ENCODE results near the gene NTRK3. TPM values are rescaled to one million over a fixed set of nuclear protein-coding genes. Genes with fewer than 3 reads are reported as not detected.

NTRK3 gene
- total and polyA plus RNA-seq, 4 donors = 0.21 to 2.9 (median 0.32) TPM

DNA sequence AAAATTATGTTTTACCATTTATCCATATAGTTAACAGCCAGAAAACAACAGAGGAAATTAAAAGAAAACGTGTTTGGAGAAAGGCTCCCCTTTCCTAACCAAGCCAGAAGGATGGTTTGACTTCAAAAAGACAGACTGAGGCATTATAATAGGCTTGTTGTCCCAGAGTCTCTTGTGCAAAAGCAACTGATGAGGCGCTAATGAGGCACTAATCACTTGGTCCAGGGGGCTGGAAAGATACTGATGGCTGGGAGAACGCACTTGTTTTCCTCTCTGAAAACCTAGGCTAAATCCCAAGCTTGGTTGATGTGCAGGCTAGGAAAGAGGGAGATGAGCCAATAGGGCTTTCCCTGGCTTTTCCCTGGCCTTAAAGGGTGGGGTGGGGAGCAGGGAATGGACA lies 389.6 kb downstream of the NTRK3 start:
- Histone ChIP-seq H3K27me3 (ENCODE audit: control insufficient read depth in 4 of 4, insufficient read depth in 4 of 4, low read length in 3 of 4) (peaks cover 0 to 3% (median 0%) of the 10 kb centered on the region in 4 donors), H3K9ac (ENCODE audit: low read depth in 1 of 2, low read length in 2 of 2) (no peak overlapping the region), H3K9me3 (ENCODE audit: control insufficient read depth in 4 of 4, low read length in 3 of 4) (no peaks in the 10 kb centered on the region), H3K4me1 (ENCODE audit: control insufficient read depth in 4 of 4, insufficient read depth in 4 of 4, low read length in 3 of 4) (no peaks in the 10 kb centered on the region), H3K27ac (ENCODE audit: low read depth in 1 of 2, low read length in 2 of 2) (no peak overlapping the region), H3K4me3 (ENCODE audit: low read depth in 1 of 3, low read length in 3 of 3) (no peak overlapping the region), H3K36me3 (ENCODE audit: control insufficient read depth in 4 of 4, insufficient read depth in 3 of 4, low read depth in 1 of 4, low read length in 3 of 4) (no peaks in the 10 kb centered on the region)
- no peak for TF ChIP-seq TAF1 (conservative IDR thresholded peaks at IDR 0.05)
- no peak for TF ChIP-seq RXRA (IDR thresholded peaks at IDR 0.05)
- TF ChIP-seq EGR1 (IDR thresholded peaks at IDR 0.05; ENCODE audit: low read depth in 2 of 2) = no peak
- TF ChIP-seq ZBTB33 (IDR thresholded peaks at IDR 0.05) = no peak
- TF ChIP-seq, protein P1, sequence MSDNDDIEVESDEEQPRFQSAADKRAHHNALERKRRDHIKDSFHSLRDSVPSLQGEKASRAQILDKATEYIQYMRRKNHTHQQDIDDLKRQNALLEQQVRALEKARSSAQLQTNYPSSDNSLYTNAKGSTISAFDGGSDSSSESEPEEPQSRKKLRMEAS (IDR thresholded peaks at IDR 0.05) = no peak
- TF ChIP-seq, protein P2, sequence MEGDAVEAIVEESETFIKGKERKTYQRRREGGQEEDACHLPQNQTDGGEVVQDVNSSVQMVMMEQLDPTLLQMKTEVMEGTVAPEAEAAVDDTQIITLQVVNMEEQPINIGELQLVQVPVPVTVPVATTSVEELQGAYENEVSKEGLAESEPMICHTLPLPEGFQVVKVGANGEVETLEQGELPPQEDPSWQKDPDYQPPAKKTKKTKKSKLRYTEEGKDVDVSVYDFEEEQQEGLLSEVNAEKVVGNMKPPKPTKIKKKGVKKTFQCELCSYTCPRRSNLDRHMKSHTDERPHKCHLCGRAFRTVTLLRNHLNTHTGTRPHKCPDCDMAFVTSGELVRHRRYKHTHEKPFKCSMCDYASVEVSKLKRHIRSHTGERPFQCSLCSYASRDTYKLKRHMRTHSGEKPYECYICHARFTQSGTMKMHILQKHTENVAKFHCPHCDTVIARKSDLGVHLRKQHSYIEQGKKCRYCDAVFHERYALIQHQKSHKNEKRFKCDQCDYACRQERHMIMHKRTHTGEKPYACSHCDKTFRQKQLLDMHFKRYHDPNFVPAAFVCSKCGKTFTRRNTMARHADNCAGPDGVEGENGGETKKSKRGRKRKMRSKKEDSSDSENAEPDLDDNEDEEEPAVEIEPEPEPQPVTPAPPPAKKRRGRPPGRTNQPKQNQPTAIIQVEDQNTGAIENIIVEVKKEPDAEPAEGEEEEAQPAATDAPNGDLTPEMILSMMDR (IDR thresholded peaks at IDR 0.05; ENCODE audit: low read depth, low read length, missing input control) = no peak
- TF ChIP-seq HNF4G (IDR thresholded peaks at IDR 0.05) = no peak
- TF ChIP-seq YY1 (IDR thresholded peaks at IDR 0.05) = no peak
- no peak for TF ChIP-seq FOXA2 (IDR thresholded peaks at IDR 0.05)
- TF ChIP-seq NR2F2 (IDR thresholded peaks at IDR 0.05) = no peak
- TF ChIP-seq FOXA1 (IDR thresholded peaks at IDR 0.05) = no peak
- TF ChIP-seq SP1 (IDR thresholded peaks at IDR 0.05) = no peak
- TF ChIP-seq, protein P3, sequence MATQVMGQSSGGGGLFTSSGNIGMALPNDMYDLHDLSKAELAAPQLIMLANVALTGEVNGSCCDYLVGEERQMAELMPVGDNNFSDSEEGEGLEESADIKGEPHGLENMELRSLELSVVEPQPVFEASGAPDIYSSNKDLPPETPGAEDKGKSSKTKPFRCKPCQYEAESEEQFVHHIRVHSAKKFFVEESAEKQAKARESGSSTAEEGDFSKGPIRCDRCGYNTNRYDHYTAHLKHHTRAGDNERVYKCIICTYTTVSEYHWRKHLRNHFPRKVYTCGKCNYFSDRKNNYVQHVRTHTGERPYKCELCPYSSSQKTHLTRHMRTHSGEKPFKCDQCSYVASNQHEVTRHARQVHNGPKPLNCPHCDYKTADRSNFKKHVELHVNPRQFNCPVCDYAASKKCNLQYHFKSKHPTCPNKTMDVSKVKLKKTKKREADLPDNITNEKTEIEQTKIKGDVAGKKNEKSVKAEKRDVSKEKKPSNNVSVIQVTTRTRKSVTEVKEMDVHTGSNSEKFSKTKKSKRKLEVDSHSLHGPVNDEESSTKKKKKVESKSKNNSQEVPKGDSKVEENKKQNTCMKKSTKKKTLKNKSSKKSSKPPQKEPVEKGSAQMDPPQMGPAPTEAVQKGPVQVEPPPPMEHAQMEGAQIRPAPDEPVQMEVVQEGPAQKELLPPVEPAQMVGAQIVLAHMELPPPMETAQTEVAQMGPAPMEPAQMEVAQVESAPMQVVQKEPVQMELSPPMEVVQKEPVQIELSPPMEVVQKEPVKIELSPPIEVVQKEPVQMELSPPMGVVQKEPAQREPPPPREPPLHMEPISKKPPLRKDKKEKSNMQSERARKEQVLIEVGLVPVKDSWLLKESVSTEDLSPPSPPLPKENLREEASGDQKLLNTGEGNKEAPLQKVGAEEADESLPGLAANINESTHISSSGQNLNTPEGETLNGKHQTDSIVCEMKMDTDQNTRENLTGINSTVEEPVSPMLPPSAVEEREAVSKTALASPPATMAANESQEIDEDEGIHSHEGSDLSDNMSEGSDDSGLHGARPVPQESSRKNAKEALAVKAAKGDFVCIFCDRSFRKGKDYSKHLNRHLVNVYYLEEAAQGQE (IDR thresholded peaks at IDR 0.05) = no peak
- TF ChIP-seq RAD21 (IDR thresholded peaks at IDR 0.05) = no peak
- TF ChIP-seq GABPA (IDR thresholded peaks at IDR 0.05 in 1 of 2, conservative IDR thresholded peaks at IDR 0.05 in 1 of 2) = no peak
- no peak for TF ChIP-seq ATF3 (IDR thresholded peaks at IDR 0.05)
- no peak for TF ChIP-seq JUND (IDR thresholded peaks at IDR 0.05)
- WGBS = 18% methylated on average over 3 of the region's 3 CpGs
- DNase-seq (ENCODE audit: low spot score) = no peak

DNA sequence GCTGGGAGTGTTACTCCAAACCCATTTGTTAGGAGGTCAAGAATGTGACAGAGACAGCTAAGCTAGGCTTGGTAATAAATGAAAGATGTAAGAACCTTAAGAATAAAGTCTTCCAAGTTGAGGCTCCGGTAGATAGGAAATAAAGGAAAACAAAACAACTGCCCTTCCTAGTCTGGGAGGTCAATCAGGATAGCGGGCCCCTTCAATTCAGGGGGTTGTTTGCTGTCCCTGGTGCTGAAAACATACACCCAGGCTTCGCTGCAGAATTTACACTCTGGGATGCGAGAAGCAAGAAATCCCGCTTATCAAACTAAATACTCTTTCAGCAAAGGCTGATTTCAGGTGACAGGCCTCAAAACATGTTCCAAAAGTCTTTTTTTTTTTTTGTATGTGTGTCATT lies 393.4 kb downstream of the NTRK3 start:
- no peak overlapping the region for H3K27ac ChIP-seq (ENCODE audit: low read depth in 1 of 2, low read length in 2 of 2)
- H3K4me3 ChIP-seq (ENCODE audit: low read depth in 1 of 3, low read length in 3 of 3) = no peak overlapping the region
- no peak overlapping the region for H3K9ac ChIP-seq (ENCODE audit: low read depth in 1 of 2, low read length in 2 of 2)
- TF ChIP-seq, protein P3 (IDR thresholded peaks at IDR 0.05) = peak; percentile 95
- TF ChIP-seq FOXA1 (IDR thresholded peaks at IDR 0.05) = no peak
- no peak for DNase-seq (ENCODE audit: low spot score)
- no peaks in the 10 kb centered on the region for H3K4me1 ChIP-seq (ENCODE audit: control insufficient read depth in 4 of 4, insufficient read depth in 4 of 4, low read length in 3 of 4)
- H3K36me3 ChIP-seq (ENCODE audit: control insufficient read depth in 4 of 4, insufficient read depth in 3 of 4, low read depth in 1 of 4, low read length in 3 of 4) = no peaks in the 10 kb centered on the region
- 40% methylated on average over 5 of the region's 5 CpGs for WGBS
- H3K27me3 ChIP-seq (ENCODE audit: control insufficient read depth in 4 of 4, insufficient read depth in 4 of 4, low read length in 3 of 4) = peaks cover 0 to 3% (median 0%) of the 10 kb centered on the region in 4 donors
- H3K9me3 ChIP-seq (ENCODE audit: control insufficient read depth in 4 of 4, low read length in 3 of 4) = no peaks in the 10 kb centered on the region
